Heart left ventricle (tissue), 16 donors: Measurements from ENCODE around the gene MEF2D. TPM values are rescaled to one million over a fixed set of nuclear protein-coding genes. Genes with fewer than 3 reads are reported as not detected.

Experiments used
- ATAC-seq, 4 donors: fragments of 200-7000 bp; cut with Tn5 transposase; one replicate each; pipeline ENCODE4 v1.9.1; 2020 to 2022; ENCODE audit warnings: moderate library complexity in 4 of 4, mild to moderate bottlenecking in 3 of 4, moderate number of reproducible peaks in 1 of 4
- DNase-seq, 5 donors: peaks; one replicate each; pipeline ENCODE4 v3.0.0-alpha.2; 2020
- H3K27ac ChIP-seq, 12 donors: fragments of 200-600 bp; sonication (generic) in 4 of 12; one replicate each; pipeline versions ENCODE4 v1.5.0 to v1.8.0; 2016 to 2022; ENCODE audit warnings: mild to moderate bottlenecking in 2 of 12
- H3K27me3 ChIP-seq, 9 donors: fragments of 200-600 bp; sonication (generic) in 2 of 9; one replicate each; pipeline versions ENCODE4 v1.5.1 to v1.8.0; 2016 to 2022; ENCODE audit warnings: mild to moderate bottlenecking in 3 of 9
- H3K36me3 ChIP-seq, 9 donors: fragments of 200-600 bp; sonication (generic) in 2 of 9; one replicate each; pipeline versions ENCODE4 v1.5.0 to v1.8.0; 2018 to 2022; ENCODE audit warnings: mild to moderate bottlenecking in 2 of 9
- H3K4me1 ChIP-seq, 12 donors: fragments of 200-600 bp; sonication (generic) in 4 of 12; one replicate each; pipeline versions ENCODE4 v1.5.0 to v1.8.0; 2016 to 2022; ENCODE audit warnings: mild to moderate bottlenecking in 3 of 12
- H3K4me3 ChIP-seq, 12 donors: fragments of 200-600 bp; sonication (generic) in 4 of 12; one replicate each; pipeline versions ENCODE4 v1.5.0 to v1.8.0; 2017 to 2022; ENCODE audit warnings: mild to moderate bottlenecking in 9 of 12, moderate library complexity in 4 of 12
- H3K9me3 ChIP-seq, 12 donors: fragments of 200-600 bp; sonication (generic) in 4 of 12; one replicate each; pipeline versions ENCODE4 v1.5.0 to v1.8.0; 2016 to 2022; ENCODE audit warnings: mild to moderate bottlenecking in 1 of 12
- CTCF ChIP-seq, 12 donors: fragments of 200-600 bp; sonication (generic) in 4 of 12; IDR thresholded peaks; one replicate each; pipeline versions ENCODE4 v1.5.0 to v1.8.0; 2018 to 2022; ENCODE audit warnings: antibody characterized with exemption in 12 of 12, mild to moderate bottlenecking in 5 of 12
- POLR2A ChIP-seq, 2 donors: fragments of 450-650 bp; IDR thresholded peaks; one replicate each; pipeline ENCODE4 v1.6.1; 2017; ENCODE audit warnings: antibody characterized with exemption in 2 of 2, mild to moderate bottlenecking in 2 of 2, moderate library complexity in 2 of 2
- WGBS, 4 donors: extraction: QIAGEN DNeasy Blood & Tissue Kit in 2 of 4; methylation state at CpG; one replicate each; pipeline versions ENCODE4 v1.1.5 to v1.1.7; 2013 to 2018; 5-methylcytosine and 5-hydroxymethylcytosine counted together
- intact Hi-C, 10 donors: fragments of 100-400 bp; cut with DNase I; formaldehyde crosslinking; loops; one replicate each; pipeline versions ENCODE4 v1.11.1 to v1.14.2; 2022
- polyA plus RNA-seq, 2 donors: library from polyadenylated mRNA; stranded (reverse); fragments of 200-250 nt; gene quantifications; one replicate each; pipeline ENCODE4 v1.2.3, GENCODE V29; 2013
- total RNA-seq, 9 donors: library from RNA; depleted of rRNA in 2 of 9; stranded (reverse); fragments of >200 nt in 2 of 9; fragmentation: NEBNext Ultra II Directional in 3 of 9; extraction: Animal tissue kit (Norgen Biotek cat#: 25700) in 3 of 9; gene quantifications; one replicate each; pipeline versions ENCODE4 v1.1.0 to v1.2.4, GENCODE V29; 2016 to 2023
- donor health status: ischemic (EF 13 %, LVEDD 7.1; RV severe dilation, severe dysfunction).
- donor health status: healthy with polysubstance abuse.
- donor health status: DM: no; HTN: yes; CAD: no.
- donor health status: DM: no; HTN: no; CAD: no.
- donor health status: ischemic (EF 25% LVEDD 6.9; RV normal size, moderate dysfunction).
- donor health status: ischemic (EF 25% LVEDD 5.7; RV mildly dilated, moderate dysfunction).
- donor health status: healthy.
- donor health status: DM: yes; HTN: yes; CAD: no.
- donor health status: ischemic (EF 35%, LVEDD 5.7; RV mildly dilated, moderate dysfunction).
- donor health status: nonischemic (EF 11% LVEDD 7.7; RV severe dilation, severe dysfunction).
- donor health status: DM: yes; HTN: yes; CAD: no.
- donor health status: PGD.
- donor health status: ischemic (EF 29% LVEDD 5.4; RV normal size, mild dysfunction).
- donor health status: nonischemic (EF 23%, LVEDD 6.1; RV moderate dilation, normal function).

Gene MEF2D
- total and polyA plus RNA-seq, 11 donors: 40.5 to 203 (median 92.3) TPM

- no peaks in the 10 kb centered on the region for H3K36me3 ChIP-seq
- no peak overlapping the region for H3K27ac ChIP-seq
- no peak overlapping the region for H3K4me3 ChIP-seq
- H3K9me3 ChIP-seq: no peaks in the 10 kb centered on the region
- no peak for ATAC-seq
- intact Hi-C loops: loop anchor here in 2 of 10 donors (5.0 kb wide), 1 partner anchor 156 kb away; no protein-coding TSS in a partner anchor
- DNase-seq: no peak
- H3K27me3 ChIP-seq: peaks cover 0 to 12% (median 0%) of the 10 kb centered on the region in 9 donors
- TF ChIP-seq CTCF (IDR thresholded peaks at IDR 0.05) (no peak), POLR2A (IDR thresholded peaks at IDR 0.05) (no peak)
- H3K4me1 ChIP-seq: peaks cover 0 to 17% (median 0%) of the 10 kb centered on the region in 12 donors
- WGBS, 4 donors: 63 to 73% (median 69%) methylated on average over 5 of the region's 5 CpGs
Measured at GRCh38 chr1:156451505-156452160, 48.9 kb downstream of the MEF2D start.

- DNase-seq (no peak), ATAC-seq (no peak)
- Histone ChIP-seq H3K36me3 (no peaks in the 10 kb centered on the region), H3K4me1 (peaks cover 0 to 14% (median 0%) of the 10 kb centered on the region in 12 donors), H3K27ac (no peak overlapping the region), H3K4me3 (no peak overlapping the region), H3K9me3 (no peaks in the 10 kb centered on the region), H3K27me3 (peaks cover 3 to 36% (median 14%) of the 10 kb centered on the region in 9 donors)
- TF ChIP-seq POLR2A (IDR thresholded peaks at IDR 0.05): no peak
- no peak for TF ChIP-seq CTCF (IDR thresholded peaks at IDR 0.05)
- 79 to 88% (median 85%) methylated on average over 11 of the region's 11 CpGs for WGBS, 4 donors
- intact Hi-C loops: loop anchor here in 1 of 10 donors (10.0 kb wide), 1 partner anchor 94 kb away; no protein-coding TSS in a partner anchor
Measured at GRCh38 chr1:156448134-156448967, 52.2 kb downstream of the MEF2D start.

- 1 to 3% (median 2%) methylated on average over 11 of the region's 11 CpGs for WGBS, 4 donors
- H3K36me3 ChIP-seq: no peaks in the 10 kb centered on the region
- ATAC-seq (peak in 3 of 4 donors; percentile 91 to 94 (median 92)), DNase-seq (peak; percentile 69 to 89 (median 78))
- H3K27me3 ChIP-seq: peaks cover 7 to 61% (median 38%) of the 10 kb centered on the region in 9 donors
- peaks cover 0 to 7% (median 0%) of the 10 kb centered on the region in 12 donors for H3K4me1 ChIP-seq
- H3K27ac ChIP-seq: no peak overlapping the region
- H3K4me3 ChIP-seq: no peak overlapping the region
- intact Hi-C loops: loop anchor here in 7 of 10 donors (1.0 to 10.0 kb wide), 3 partner anchors 61 to 91 kb away; no protein-coding TSS in a partner anchor
- H3K9me3 ChIP-seq: no peaks in the 10 kb centered on the region
- TF ChIP-seq POLR2A (IDR thresholded peaks at IDR 0.05) (no peak), CTCF (IDR thresholded peaks at IDR 0.05) (peak; percentile 91 to 98 (median 94))
Measured at GRCh38 chr1:156445789-156446263, 54.7 kb downstream of the MEF2D start.
